GM06990 (cell line): ENCODE measurements around the gene WWC2.

Source experiments
- DNase-seq: peaks from one replicate; pipeline ENCODE4 v3.0.0-alpha.2; 2011; ENCODE audit not compliant: insufficient read length; ENCODE audit errors: extremely low read depth
- H3K27me3 ChIP-seq: replicated peaks from 2 replicates; pipeline ENCODE4 v1.6.0; 2011; ENCODE audit warnings: low read length; ENCODE audit not compliant: control insufficient read depth, insufficient read depth
- H3K36me3 ChIP-seq: 2 replicates; pipeline ENCODE4 v1.5.1; 2011; ENCODE audit warnings: low read length; ENCODE audit not compliant: control insufficient read depth, insufficient read depth
- H3K4me3 ChIP-seq: replicated peaks from 2 replicates; pipeline ENCODE4 v1.5.1; 2011; ENCODE audit warnings: low read depth, mild to moderate bottlenecking, control low read depth, low read length
- CTCF ChIP-seq: IDR thresholded peaks from 2 replicates; pipeline ENCODE4 v1.5.1; 2011; ENCODE audit warnings: low read length, control low read depth, mild to moderate bottlenecking, inconsistent platforms; ENCODE audit not compliant: insufficient read depth, poor library complexity, severe bottlenecking

WWC2 gene

GRCh38 chr4:183096276-183096965, 2.6 kb upstream of the WWC2 start:
- Histone ChIP-seq H3K4me3 (no peak overlapping the region), H3K36me3 (no peaks in the 10 kb centered on the region), H3K27me3 (no peaks in the 10 kb centered on the region)
- no peak for DNase-seq
- no peak for TF ChIP-seq CTCF

GRCh38 chr4:183097231-183098018, 1.6 kb upstream of the WWC2 start:
- Histone ChIP-seq H3K36me3 (no peaks in the 10 kb centered on the region), H3K27me3 (no peaks in the 10 kb centered on the region), H3K4me3 (no peak overlapping the region)
- DNase-seq = no peak
- TF ChIP-seq CTCF = no peak

- H3K4me3 ChIP-seq = no peak overlapping the region
- DNase-seq = no peak
- TF ChIP-seq CTCF = no peak
- H3K36me3 ChIP-seq = no peaks in the 10 kb centered on the region
- H3K27me3 ChIP-seq = no peaks in the 10 kb centered on the region
Observed at GRCh38 chr4:183098019-183098722, 886 bp upstream of the WWC2 start.

- Histone ChIP-seq H3K36me3 (no peaks in the 10 kb centered on the region), H3K4me3 (no peak overlapping the region), H3K27me3 (no peaks in the 10 kb centered on the region)
- no peak for TF ChIP-seq CTCF
- DNase-seq = no peak
Observed at GRCh38 chr4:183099537-183100297, 660 bp downstream of the WWC2 start.

GRCh38 chr4:183100298-183100599, 1.2 kb downstream of the WWC2 start:
- TF ChIP-seq CTCF = no peak
- H3K27me3 ChIP-seq = no peaks in the 10 kb centered on the region
- no peak overlapping the region for H3K4me3 ChIP-seq
- DNase-seq = no peak
- H3K36me3 ChIP-seq = no peaks in the 10 kb centered on the region
